ENCODE results near the gene DHRS11.

The DHRS11 gene

DNA sequence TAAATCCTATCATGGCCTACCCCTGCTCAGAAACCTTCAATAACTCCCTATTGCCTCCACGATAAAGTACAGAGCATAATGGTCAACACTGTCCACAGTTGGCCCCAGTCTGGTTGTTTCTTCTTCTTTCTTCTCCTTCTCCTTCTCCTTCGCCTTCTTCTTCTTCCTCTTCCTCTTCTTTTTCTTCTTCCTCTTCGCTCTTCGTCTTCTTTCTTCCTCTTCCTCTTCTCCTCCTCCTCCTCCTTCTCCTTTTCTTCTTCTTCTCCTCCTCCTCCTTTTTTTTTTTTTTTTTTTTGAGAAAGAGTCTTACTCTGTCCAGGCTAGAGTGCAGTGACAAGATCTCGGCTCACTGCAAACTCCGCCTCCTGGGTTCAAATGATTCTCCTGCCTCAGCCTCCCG lies 33.5 kb downstream of the DHRS11 start:
- in situ Hi-C loops (cut with MboI; ENCODE audit: low pct_unique_long_range_greater_than_20kb, low sequenced_read_pairs, unreplicated experiment) = loop anchor here (25.0 kb wide), 2 partner anchors 412 to 612 kb away; no protein-coding TSS in a partner anchor
- no peak for TF ChIP-seq CTCF (IDR thresholded peaks at IDR 0.05; ENCODE audit: extremely low read depth, insufficient read depth, missing control alignments)
- no peak for DNase-seq (ENCODE audit: low spot score)

GRCh38 chr17:36627101-36627500 lies 35.4 kb downstream of the DHRS11 start:
- in situ Hi-C loops (cut with MboI; ENCODE audit: low pct_unique_long_range_greater_than_20kb, low sequenced_read_pairs, unreplicated experiment) = loop anchor here (25.0 kb wide), 2 partner anchors 410 to 610 kb away; no protein-coding TSS in a partner anchor
- no peak for DNase-seq (ENCODE audit: low spot score)
- no peak for TF ChIP-seq CTCF (IDR thresholded peaks at IDR 0.05; ENCODE audit: extremely low read depth, insufficient read depth, missing control alignments)

DNA sequence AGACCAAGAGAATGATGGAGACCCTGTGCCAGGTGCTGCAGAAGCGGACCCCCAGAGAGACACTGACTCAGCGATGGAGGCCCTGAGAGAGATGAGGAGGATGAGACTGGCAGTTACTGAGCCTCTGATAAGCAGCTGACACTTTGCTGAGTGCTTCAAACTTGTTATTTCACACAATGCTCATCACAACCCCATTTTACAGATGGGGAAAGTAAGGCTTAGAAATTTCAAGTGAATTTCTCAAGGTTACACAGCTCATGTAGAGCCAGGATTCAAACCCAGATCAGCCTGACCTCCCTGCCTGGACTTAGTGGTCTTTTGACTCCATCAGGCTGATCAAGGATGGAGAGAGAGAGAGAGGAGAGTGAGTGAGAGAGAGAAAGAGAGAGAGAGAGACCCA lies 36.9 kb downstream of the DHRS11 start:
- in situ Hi-C loops (cut with MboI; ENCODE audit: low pct_unique_long_range_greater_than_20kb, low sequenced_read_pairs, unreplicated experiment) = loop anchor here (25.0 kb wide), 2 partner anchors 409 to 609 kb away; no protein-coding TSS in a partner anchor
- DNase-seq (ENCODE audit: low spot score) = no peak
- no peak for TF ChIP-seq CTCF (IDR thresholded peaks at IDR 0.05; ENCODE audit: extremely low read depth, insufficient read depth, missing control alignments)

GRCh38 chr17:36629252-36629847 lies 37.7 kb downstream of the DHRS11 start:
- in situ Hi-C loops (cut with MboI; ENCODE audit: low pct_unique_long_range_greater_than_20kb, low sequenced_read_pairs, unreplicated experiment) = loop anchor here (25.0 kb wide), 2 partner anchors 408 to 608 kb away; no protein-coding TSS in a partner anchor
- DNase-seq (ENCODE audit: low spot score) = peak; percentile 86
- peak; percentile 99 for TF ChIP-seq CTCF (IDR thresholded peaks at IDR 0.05; ENCODE audit: extremely low read depth, insufficient read depth, missing control alignments)

DNA sequence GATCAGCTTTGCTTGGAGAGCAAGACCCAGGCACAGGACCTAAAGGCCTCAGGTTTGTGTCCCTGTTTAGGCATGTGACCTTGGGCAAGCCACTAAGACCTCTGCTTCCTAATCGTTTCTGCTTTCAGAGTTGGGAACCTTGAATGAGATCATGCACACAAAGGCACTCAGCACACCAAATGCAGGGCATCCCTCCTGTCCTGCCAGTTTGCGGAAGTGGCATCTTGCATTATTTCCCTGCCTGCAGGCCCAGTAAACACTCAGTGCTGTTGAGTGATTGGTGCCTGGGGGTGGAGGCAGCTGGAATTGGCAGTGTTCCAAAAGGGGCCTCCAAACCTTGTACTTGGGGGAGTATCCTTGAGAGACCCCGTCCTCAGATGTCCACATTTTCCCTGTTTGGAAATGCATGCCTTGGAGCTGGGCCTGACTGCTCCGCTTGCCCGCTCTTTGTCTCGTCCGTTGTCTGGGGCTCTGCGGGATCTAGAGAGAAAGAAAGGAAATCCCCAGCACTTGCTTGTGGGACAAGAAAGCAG lies 38.4 kb downstream of the DHRS11 start:
- no peak for TF ChIP-seq CTCF (IDR thresholded peaks at IDR 0.05; ENCODE audit: extremely low read depth, insufficient read depth, missing control alignments)
- in situ Hi-C loops (cut with MboI; ENCODE audit: low pct_unique_long_range_greater_than_20kb, low sequenced_read_pairs, unreplicated experiment) = loop anchor here (25.0 kb wide), 2 partner anchors 407 to 607 kb away; no protein-coding TSS in a partner anchor
- DNase-seq (ENCODE audit: low spot score) = no peak

GRCh38 chr17:36631022-36631421 lies 39.3 kb downstream of the DHRS11 start:
- no peak for DNase-seq (ENCODE audit: low spot score)
- TF ChIP-seq CTCF (IDR thresholded peaks at IDR 0.05; ENCODE audit: extremely low read depth, insufficient read depth, missing control alignments) = no peak
- in situ Hi-C loops (cut with MboI; ENCODE audit: low pct_unique_long_range_greater_than_20kb, low sequenced_read_pairs, unreplicated experiment) = loop anchor here (25.0 kb wide), 2 partner anchors 406 to 606 kb away; no protein-coding TSS in a partner anchor

Measured in GM13977 (cell line).